IPS-11a (cell line): ENCODE measurements around the gene KCNJ10.

ENCODE experiments used
- H3K4me3 ChIP-seq: one replicate; pipeline ENCODE4 v1.5.1; 2013; ENCODE audit warnings: low read depth, low read length, control low read depth

KCNJ10 gene

DNA sequence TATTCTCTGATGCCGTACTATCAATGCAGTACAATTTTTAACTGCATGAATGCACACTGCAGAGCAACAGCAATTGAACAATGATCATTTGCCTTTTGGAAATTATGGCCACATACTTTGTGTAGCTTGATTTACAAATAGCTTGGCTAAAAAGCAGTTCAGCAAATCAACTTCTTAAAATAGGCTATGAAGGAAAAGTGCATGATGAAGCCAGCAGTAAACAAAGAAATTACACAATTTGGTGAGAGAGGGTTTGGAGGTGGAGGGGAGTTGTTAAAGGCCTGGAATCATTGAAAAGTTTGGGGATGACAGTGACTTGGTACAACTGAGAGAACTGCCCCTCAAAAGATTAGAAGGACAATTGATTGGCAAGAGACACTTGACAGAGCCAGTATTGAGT lies 44.6 kb downstream of the KCNJ10 start:
- no peak overlapping the region for H3K4me3 ChIP-seq

- H3K4me3 ChIP-seq, result no peak overlapping the region
Observed at GRCh38 chr1:160024195-160024905, 45.6 kb downstream of the KCNJ10 start.

DNA sequence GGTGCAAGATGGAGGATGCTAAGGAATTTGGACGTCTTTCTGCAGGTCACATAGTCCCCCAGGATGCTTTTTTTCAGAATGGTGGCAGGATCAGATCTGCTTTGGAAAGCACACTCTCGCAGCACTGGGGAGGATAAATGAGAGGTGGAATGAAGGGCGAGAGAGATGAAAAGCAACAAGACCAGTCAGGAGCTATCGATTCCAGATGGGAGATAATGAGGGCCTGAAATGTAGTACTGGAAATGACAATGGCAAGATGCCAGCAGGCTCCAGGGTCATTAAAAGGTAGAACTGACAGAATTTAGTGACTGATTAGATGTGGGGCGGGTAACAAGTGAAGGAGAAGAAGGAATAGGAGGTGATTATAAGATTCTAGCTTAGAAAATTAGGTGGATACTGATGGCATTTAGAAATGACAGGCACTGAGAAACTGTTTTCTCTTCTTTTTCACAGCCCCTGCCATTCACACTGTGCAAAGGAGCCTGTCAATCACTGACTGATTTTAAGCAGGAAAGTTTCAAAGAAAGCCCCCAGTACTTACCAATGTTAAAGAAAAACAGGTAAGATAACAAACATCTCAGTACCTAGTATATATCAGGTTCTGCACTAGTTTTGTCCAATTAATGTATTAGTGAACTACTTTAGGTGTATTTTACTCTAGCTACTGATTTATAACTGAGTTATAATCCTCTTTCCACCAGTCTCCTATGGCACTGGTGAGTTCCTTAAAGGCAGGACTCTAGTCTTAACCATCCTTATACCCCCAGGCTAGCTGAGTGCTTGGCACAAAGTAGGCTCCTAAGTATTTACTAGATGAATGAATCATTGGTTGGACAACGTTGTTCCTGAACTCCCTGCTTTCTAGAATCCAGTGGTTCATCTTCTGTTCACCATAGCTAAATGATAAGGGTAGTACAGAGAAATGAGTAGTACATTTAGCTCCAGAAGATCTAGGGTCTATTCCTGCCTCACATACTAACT lies 47.3 kb downstream of the KCNJ10 start:
- H3K4me3 ChIP-seq, result no peak overlapping the region

- H3K4me3 ChIP-seq, result no peak overlapping the region
Observed at GRCh38 chr1:160021376-160022074, 48.4 kb downstream of the KCNJ10 start.

- H3K4me3 ChIP-seq, result no peak overlapping the region
Observed at GRCh38 chr1:160020196-160020595, 49.8 kb downstream of the KCNJ10 start.

- H3K4me3 ChIP-seq, result no peak overlapping the region
Observed at GRCh38 chr1:160018900-160019299, 51.1 kb downstream of the KCNJ10 start.

GRCh38 chr1:160018347-160018746 lies 51.6 kb downstream of the KCNJ10 start:
- no peak overlapping the region for H3K4me3 ChIP-seq

DNA sequence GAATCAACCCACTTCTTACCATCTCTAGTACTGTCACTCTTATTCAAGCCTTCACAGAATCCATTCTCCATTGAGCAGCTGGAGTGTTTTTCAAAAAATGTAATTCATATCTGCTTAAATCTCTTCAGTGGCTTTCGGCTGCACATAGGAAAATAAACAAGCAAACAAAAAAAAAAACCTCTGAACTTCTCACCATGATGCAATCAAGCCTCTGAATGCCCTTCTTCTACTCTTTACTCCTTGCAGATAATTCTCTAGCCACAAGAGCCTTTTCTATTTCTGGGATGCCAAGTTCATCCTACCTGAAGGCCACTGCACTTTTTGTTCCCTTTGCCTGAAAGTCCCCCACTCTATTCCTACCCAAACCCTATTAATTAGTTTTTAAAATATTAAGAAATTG lies 52.4 kb downstream of the KCNJ10 start:
- H3K4me3 ChIP-seq, result no peak overlapping the region

DNA sequence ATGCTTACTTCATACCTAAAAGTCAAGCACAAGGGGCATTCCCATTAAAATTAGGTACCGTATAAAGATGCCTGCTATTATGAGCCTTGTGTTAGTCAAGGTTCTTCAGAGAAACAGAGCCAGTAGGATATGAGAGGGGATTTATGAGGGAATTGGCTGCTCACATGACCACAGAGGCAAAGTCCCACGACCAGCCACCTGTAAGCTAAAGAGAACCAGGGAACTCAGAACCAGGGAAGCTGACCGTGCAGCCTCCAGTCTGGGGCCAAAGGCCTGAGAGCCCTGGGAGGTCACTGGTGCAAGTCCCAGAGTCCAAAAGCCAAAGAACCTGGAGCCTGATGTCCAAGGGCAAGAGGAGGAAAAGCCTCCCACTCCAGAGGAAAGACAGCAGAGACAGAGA lies 58.2 kb downstream of the KCNJ10 start:
- no peak overlapping the region for H3K4me3 ChIP-seq

- no peak overlapping the region for H3K4me3 ChIP-seq
Observed at GRCh38 chr1:160009801-160010200, 60.2 kb downstream of the KCNJ10 start.

DNA sequence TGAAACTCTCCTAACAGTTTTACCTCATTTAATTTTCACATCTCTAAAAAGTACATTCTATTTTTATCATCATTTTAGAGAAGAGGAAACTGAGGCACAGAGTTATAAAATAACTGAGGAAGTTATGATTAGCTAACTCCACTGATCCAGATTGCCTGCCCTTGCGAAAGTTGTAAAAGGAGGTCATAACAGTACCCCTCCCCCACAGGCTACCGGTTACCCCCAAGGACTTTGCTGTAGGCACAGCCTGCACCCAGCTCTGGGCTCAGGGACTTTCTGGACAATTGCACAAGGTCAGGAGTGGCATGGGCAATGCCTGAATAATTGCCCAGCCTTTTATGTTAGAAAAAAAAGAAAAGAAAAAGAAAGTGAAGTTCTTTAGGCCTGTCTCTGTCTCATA lies 60.9 kb downstream of the KCNJ10 start:
- H3K4me3 ChIP-seq, result no peak overlapping the region

- H3K4me3 ChIP-seq, result no peak overlapping the region
Observed at GRCh38 chr1:160007577-160008200, 62.3 kb downstream of the KCNJ10 start.

GRCh38 chr1:160006312-160006940 lies 63.5 kb downstream of the KCNJ10 start:
- H3K4me3 ChIP-seq, result no peak overlapping the region

DNA sequence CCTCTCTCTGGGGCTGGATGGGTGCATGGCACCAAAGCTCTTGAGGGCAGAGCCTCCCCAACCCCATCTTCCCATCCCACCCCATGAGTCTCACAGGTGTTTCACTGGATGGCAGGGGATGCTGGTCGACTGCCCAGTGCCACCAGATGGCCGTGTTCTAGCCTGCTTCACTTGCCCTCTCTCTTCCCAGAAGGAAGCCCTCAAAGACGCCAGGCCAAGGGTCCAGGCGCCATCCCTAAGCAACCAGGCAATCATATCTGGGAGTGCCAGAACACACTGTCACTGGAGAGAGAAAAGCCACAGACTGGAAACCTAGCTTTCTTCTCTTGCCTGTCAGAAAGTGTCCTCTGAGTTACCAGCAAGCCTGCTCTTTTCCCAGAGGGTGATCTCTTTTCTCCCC lies 64.9 kb downstream of the KCNJ10 start:
- no peak overlapping the region for H3K4me3 ChIP-seq

- no peak overlapping the region for H3K4me3 ChIP-seq
Observed at GRCh38 chr1:160004425-160004824, 65.5 kb downstream of the KCNJ10 start.

DNA sequence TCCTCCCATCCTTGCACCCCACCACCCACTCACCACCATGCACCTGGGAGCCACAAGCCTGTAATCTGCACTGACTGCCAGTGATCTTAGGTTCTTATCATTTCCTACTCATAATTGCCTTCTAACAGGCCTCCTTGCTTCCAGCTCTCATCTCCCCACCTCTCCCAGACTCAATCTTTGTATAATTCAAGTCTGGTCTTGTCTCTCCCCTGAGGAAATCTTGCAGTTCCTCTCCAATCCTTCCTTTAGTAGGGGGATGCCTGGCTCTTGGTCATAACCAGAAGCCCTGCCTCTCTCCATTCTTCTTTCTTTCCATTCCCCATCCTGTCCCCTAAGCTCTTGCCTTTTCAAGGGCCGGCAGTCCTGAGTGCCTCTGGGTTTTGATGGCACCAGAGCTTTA lies 66.0 kb downstream of the KCNJ10 start:
- H3K4me3 ChIP-seq, result no peak overlapping the region

DNA sequence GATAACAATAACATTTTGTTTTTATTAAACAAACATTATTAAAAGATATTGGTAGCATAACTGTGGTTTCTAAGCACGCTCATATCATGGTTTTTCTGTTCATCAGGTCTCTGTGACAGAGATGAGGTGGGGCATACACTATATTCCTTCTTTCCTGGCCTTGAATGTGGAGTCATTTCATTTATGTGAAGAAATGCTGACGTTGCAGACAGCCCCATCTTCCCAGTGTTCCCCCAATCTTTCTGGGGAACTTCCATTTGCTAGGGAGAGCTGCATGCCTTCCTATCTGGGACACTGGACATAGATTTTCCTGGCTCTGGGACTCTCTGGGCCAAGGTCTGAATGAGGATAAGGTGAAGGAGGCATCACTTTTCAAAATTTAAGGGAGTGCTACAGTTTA lies 68.5 kb downstream of the KCNJ10 start:
- no peak overlapping the region for H3K4me3 ChIP-seq

GRCh38 chr1:159999204-159999603 lies 70.8 kb downstream of the KCNJ10 start:
- no peak overlapping the region for H3K4me3 ChIP-seq

- no peak overlapping the region for H3K4me3 ChIP-seq
Observed at GRCh38 chr1:159996653-159997052, 73.3 kb downstream of the KCNJ10 start.

DNA sequence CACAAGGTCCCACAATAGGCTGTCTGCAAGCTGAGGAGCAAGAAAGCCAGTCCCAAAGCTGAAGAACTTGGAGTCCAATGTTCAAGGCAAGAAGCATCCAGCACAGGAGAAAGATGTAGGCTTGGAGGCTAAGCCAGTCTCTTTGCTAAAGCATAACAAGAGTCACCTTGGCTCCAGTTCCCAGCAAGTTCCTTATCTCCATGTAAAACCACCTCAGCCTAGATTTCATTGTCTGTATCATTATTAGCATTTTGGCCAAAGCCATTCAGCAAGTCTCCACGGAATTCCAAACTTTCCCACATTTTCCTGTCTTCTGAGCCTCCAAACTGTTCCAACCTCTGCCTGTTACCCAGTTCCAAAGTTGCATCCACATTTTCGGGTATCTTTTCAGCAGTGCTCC lies 75.1 kb downstream of the KCNJ10 start:
- H3K4me3 ChIP-seq, result no peak overlapping the region

GRCh38 chr1:159993911-159994310 lies 76.0 kb downstream of the KCNJ10 start:
- no peak overlapping the region for H3K4me3 ChIP-seq
